ENCODE measurements around the gene MAGEA9. TPM values are rescaled to one million over a fixed set of nuclear protein-coding genes. Genes with fewer than 3 reads are reported as not detected.
"Not testable (repeated sequence)": the region's sequence is repeated elsewhere in the genome, so short reads cannot be mapped to it uniquely, and the experiment has no call there.

The MAGEA9 gene, protein sequence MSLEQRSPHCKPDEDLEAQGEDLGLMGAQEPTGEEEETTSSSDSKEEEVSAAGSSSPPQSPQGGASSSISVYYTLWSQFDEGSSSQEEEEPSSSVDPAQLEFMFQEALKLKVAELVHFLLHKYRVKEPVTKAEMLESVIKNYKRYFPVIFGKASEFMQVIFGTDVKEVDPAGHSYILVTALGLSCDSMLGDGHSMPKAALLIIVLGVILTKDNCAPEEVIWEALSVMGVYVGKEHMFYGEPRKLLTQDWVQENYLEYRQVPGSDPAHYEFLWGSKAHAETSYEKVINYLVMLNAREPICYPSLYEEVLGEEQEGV
- not detected in 2 replicates for total RNA-seq (2014; rRNA removed; shearing (Covaris generic))

DNA sequence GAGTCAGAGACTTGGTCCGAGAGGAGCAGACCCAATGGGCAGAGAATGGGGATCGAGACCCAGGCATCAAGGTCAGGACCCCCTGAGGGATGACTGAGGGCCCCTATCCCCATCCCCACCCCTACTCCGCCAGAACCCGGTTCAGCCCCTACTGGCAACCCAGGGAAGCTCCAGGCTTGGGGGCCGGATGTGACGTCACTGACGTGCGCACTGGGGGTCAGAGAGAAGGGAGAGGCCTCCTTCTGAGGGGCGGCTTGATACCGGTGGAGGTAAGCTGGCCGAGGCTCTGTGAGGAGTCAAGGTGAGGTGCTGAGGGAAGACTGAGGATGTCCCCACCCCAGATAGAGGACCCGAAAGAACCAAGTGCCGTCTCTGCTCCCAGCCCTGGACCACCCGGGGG is at the start of gene MAGEA9:
MAGEA9 (plus strand) TSS at position 204 of the 400 bp plus-strand sequence. CDS start 4,281 bp downstream, outside the sequence.
- H3K4me1 ChIP-seq (replicated peaks); H3K27ac ChIP-seq; DNase-seq (ENCODE audit: low read depth in 1 of 2, low spot score in 2 of 2); H3K9me3 ChIP-seq (replicated peaks); H3K27me3 ChIP-seq (replicated peaks); H3K36me3 ChIP-seq; H3K4me3 ChIP-seq: not testable (repeated sequence)

DNA sequence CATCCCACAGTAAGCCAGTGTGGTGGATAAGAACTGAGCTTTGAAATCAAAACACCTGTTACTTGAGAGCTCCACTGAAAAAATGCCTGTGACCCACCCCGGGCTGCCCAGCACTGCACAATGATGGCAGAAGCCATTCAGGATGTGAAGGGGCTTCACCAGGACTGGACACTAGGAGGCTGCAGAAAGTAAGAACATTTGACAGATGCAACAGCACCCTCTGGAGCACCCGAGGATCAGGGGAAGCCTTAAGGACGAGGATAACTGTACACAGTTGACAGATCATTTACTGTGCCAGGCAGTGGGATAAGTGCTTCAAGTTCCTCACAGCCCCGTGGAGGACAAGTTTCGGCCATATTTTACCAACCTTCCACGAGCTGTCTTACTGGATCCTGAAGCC is 39.5 kb upstream of the MAGEA9 start:
- not testable (repeated sequence) for DNase-seq (ENCODE audit: low read depth in 1 of 2, low spot score in 2 of 2); H3K36me3 ChIP-seq; H3K4me1 ChIP-seq (replicated peaks); H3K27me3 ChIP-seq (replicated peaks); H3K27ac ChIP-seq; H3K4me3 ChIP-seq; H3K9me3 ChIP-seq (replicated peaks)

DNA sequence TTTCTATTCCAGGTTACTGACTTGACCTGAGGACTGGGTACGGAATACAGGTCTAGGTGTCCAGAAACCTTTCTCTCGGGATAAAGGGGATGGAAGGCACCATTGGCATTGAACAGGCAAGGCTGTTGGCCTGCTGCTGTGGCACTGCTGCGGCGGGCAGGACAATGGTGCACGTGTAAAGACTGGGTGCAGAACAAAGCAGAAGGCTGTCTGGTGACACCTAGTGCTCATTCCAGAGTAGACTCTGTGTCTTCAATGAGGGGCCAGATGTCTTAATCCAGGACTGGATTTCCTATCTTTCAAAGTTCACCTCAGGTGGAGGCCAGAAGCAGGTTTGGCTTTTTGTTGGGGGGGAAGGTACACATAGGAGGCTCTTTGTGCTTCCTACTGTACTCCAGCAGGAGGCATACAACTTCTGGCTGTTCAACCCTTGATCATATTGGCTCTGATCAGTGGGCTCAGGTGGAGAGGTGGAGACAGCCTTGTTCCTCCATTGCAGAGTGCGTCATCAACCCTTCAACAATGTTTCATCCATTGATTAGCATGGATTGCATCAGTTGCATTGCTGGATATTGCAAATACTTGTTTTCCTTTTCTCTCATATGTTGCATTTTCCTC is 35.2 kb upstream of the MAGEA9 start:
- not testable (repeated sequence) for H3K4me1 ChIP-seq (replicated peaks); DNase-seq (ENCODE audit: low read depth in 1 of 2, low spot score in 2 of 2); H3K27ac ChIP-seq; H3K4me3 ChIP-seq; H3K36me3 ChIP-seq; H3K27me3 ChIP-seq (replicated peaks); H3K9me3 ChIP-seq (replicated peaks)

DNA sequence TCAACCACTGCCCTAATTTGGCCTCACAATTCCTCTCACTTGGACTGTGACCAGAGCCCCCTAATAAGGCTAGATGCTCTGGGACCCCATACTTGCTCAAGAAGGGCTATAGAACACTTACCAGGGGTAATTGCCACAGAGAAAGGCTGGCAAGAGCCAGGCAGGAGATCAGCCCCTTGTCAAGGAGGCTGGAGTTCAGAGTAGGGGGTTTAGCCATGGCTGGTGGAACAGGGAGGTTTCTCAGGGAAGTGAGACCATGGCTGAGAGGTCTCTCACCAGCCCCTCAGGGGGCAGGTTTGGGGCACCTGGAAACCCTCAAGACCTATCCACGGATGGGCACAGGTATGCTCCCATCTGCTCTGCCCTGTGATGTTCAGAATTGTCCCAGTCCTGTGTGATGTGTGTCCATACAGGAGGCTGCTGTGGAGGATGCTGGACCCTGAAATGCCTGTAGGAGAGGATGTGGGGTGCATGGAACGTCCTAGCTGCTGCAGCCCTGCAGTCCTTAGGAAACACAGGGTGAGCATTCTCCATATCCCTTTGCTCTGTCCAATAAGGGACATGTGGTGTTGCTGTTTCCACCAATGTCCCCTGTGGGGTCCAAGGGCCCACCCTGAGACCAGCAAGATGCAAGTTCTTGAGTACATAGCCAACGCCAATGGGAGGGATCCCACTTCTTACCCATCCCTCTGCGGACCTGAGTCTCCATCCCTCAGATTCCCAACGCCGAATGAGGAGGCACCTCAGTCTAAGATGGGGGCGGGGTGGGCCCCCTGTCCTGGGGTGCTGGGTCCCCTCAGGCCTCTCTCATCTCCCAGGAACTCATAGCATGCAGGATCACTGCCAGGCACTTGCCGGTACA is 24.3 kb upstream of the MAGEA9 start:
- DNase-seq (ENCODE audit: low read depth in 1 of 2, low spot score in 2 of 2) = no peak
- Histone ChIP-seq H3K4me3 (no peak overlapping the region), H3K27ac (no peak overlapping the region), H3K9me3 (replicated peaks) (no peaks in the 10 kb centered on the region), H3K4me1 (replicated peaks) (no peaks in the 10 kb centered on the region), H3K36me3 (no peaks in the 10 kb centered on the region), H3K27me3 (replicated peaks) (no peaks in the 10 kb centered on the region)

DNA sequence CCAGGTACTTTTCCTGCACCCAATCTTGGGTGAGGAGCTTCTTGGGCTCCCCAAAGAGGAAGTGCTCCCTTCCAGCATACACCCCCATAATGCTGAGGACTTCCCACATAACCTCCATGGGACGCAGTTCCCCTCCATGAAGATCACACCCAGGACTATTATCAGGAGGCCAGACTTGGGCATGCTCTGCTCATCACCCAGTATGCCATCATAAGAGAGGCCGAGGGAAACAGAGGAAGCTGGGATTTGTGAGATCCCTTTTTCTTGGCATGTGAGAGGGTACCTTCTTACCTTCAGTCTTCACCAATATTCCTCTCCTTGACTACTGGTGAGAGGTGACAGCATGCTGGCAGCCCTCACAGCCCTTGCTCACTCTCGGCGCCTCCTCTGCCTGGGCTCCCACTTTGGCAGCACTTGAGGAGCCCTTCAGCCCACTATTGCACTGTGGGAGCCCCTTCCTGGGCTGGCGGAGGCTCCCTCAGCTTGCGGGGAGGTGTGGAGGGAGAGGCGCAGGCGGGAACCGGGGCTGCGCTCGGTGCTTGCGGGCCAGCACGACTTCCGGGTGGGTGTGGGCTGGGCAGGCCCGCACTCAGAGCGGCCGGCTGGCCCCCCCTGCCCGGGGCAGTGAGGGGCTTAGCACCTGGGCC is 23.5 kb upstream of the MAGEA9 start:
- Histone ChIP-seq H3K27ac (no peak overlapping the region), H3K4me3 (no peak overlapping the region), H3K4me1 (replicated peaks) (no peaks in the 10 kb centered on the region), H3K9me3 (replicated peaks) (no peaks in the 10 kb centered on the region), H3K27me3 (replicated peaks) (no peaks in the 10 kb centered on the region), H3K36me3 (no peaks in the 10 kb centered on the region)
- DNase-seq (ENCODE audit: low read depth in 1 of 2, low spot score in 2 of 2) = no peak

DNA sequence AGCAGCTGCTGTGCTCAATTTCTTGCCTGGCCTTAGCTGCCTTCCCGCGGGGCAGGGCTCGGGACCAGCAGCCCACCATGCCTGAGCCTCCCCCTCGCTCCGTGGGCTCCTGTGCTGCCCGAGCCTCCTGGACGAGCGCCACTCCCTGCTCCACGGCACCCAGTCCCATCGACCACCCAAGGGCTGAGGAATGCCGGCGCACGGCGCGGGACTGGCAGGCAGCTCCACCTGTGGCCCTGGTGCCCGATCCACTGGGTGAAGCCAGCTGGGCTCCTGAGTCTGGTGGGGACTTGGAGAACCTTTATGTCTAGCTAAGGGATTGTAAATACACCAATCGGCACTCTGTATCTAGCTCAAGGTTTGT is 23.0 kb upstream of the MAGEA9 start:
- DNase-seq (ENCODE audit: low read depth in 1 of 2, low spot score in 2 of 2); H3K36me3 ChIP-seq; H3K4me3 ChIP-seq: not testable (repeated sequence)

DNA sequence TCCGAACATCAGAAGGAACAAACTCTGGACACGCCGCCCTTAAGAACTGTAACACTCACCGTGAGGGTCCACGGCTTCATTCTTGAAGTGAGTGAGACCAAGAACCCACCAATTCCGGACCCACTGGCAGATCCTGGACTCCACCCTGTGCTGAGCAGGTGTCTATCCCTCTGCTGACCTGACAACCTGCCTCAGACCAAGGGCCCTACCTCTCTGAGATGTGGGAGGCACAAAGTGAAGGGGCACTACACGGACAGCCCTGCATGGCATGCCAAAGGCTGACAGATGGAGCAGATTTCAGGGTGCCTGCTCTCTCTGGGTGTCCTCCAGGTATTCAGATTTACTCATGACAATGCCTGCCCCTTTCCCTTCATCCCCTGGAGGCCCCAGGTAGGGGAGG is 21.9 kb upstream of the MAGEA9 start:
- DNase-seq (ENCODE audit: low read depth in 1 of 2, low spot score in 2 of 2) = no peak
- no peaks in the 10 kb centered on the region for H3K4me1 ChIP-seq (replicated peaks)
- H3K27ac ChIP-seq = no peak overlapping the region
- H3K27me3 ChIP-seq (replicated peaks) = no peaks in the 10 kb centered on the region
- no peak overlapping the region for H3K4me3 ChIP-seq
- H3K36me3 ChIP-seq = no peaks in the 10 kb centered on the region
- no peaks in the 10 kb centered on the region for H3K9me3 ChIP-seq (replicated peaks)

More for the DNA sequence above, 23.0 kb upstream of the MAGEA9 start:
- H3K27me3 ChIP-seq (replicated peaks); H3K9me3 ChIP-seq (replicated peaks); H3K27ac ChIP-seq; H3K4me1 ChIP-seq (replicated peaks): not testable (repeated sequence)

DNA sequence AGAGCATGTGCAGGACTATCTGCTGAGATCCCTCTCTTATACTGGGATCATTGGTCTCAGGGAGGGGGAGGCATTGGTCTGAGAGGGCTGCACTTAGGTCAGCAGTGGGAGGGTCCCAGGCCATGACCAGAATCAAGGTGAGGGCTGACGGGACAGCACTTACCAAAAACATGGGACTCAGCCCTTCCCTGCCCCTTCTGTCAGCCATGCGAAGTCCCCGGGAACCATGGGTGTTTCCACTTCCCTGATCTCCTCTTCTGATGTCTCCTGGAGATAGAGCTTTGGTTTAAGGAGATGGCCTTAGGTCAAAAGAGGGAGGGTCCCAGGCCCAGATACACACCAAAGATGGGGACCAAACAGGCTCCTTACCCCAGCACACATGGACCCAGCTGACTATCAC is 20.8 kb upstream of the MAGEA9 start:
- Histone ChIP-seq H3K27me3 (replicated peaks) (no peaks in the 10 kb centered on the region), H3K9me3 (replicated peaks) (no peaks in the 10 kb centered on the region), H3K27ac (no peak overlapping the region), H3K4me3 (no peak overlapping the region), H3K4me1 (replicated peaks) (no peaks in the 10 kb centered on the region), H3K36me3 (no peaks in the 10 kb centered on the region)
- no peak for DNase-seq (ENCODE audit: low read depth in 1 of 2, low spot score in 2 of 2)

DNA sequence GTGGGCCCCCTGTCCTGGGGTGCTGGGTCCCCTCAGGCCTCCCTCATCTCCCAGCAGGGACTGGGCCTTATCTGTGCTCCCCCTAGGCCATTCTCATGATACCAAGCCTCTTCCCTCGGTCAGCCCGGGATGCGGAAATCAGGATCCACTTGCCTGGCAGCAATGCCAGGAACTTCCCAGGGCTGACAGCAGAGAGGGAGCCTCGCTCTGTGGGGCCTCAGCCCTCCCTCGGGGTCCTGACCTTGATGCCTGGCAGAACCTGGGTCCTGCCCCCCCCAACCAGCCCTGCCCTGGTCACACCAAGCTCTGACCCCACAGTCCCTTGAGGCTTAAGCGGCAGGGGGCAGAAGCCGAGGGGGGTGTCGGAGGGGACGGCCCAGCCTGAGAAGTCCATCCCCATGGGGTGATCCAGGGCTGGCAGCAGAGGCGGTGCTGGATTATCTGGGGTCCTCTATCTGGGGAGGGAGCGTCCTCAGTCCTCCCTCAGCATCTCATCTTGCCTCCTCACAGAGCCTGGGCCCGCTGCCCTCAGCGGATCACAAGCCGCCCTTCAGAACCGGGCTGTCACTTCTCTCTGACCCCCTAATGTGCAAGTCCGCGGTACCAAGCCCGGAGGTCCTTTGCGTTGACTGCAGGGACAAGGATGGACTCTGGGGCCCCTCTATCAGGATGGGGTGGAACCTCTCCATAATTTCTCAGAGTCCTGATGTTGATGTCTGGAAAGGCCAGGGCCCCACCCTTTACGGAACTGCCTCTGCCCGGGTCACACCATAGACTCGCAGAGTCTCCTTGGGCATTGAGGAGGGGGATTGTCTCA is 19.7 kb upstream of the MAGEA9 start:
- H3K27me3 ChIP-seq (replicated peaks); H3K27ac ChIP-seq; H3K4me3 ChIP-seq; DNase-seq (ENCODE audit: low read depth in 1 of 2, low spot score in 2 of 2); H3K36me3 ChIP-seq; H3K4me1 ChIP-seq (replicated peaks); H3K9me3 ChIP-seq (replicated peaks): not testable (repeated sequence)

DNA sequence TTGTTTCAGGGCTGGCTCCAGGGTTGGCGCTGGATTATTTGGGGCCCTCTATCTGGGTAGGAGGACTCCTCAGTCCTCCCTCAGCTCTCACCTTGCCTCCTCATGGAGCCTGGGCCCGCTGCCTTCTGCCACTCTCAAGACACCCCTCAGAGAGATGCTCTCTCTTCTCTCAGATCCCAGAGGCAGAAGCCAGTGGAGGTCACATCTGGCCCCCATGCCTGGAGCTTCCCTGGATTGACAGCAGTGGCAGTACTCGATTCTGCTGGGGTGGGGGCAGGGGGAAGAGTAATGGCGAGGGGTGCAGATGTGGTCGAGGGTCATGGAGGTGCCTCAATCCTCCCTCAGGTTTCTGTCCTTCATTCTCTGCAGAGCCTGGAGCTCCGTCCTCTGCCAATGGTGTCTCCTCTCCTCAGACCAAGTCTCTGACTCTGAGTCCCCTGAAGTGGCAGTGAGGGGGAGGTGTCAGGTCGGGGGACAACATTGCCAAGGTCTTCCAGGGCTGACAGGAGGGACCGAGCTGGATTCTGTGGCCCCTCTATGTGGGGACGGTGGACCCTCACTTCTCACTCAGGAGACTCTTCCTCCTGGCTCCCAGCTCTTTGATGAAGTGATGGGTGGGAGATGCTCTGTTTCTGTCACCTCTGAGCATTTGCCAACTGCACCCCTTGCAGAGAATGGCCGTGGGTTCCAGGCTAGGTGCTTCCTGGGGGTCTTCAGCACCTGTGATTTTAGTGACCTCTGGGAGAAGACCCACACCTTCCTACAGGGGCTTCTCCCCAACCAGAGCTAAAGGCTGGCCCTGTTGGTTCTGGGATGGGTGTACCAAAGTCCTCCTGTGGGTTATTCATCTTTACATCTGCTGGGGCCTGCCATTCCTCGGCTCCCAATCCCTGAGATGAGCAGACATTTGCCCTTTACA is 18.8 kb upstream of the MAGEA9 start:
- Histone ChIP-seq H3K9me3 (replicated peaks) (no peaks in the 10 kb centered on the region), H3K27ac (no peak overlapping the region), H3K4me1 (replicated peaks) (no peaks in the 10 kb centered on the region), H3K4me3 (no peak overlapping the region), H3K36me3 (no peaks in the 10 kb centered on the region), H3K27me3 (replicated peaks) (no peaks in the 10 kb centered on the region)
- DNase-seq (ENCODE audit: low read depth in 1 of 2, low spot score in 2 of 2) = no peak

DNA sequence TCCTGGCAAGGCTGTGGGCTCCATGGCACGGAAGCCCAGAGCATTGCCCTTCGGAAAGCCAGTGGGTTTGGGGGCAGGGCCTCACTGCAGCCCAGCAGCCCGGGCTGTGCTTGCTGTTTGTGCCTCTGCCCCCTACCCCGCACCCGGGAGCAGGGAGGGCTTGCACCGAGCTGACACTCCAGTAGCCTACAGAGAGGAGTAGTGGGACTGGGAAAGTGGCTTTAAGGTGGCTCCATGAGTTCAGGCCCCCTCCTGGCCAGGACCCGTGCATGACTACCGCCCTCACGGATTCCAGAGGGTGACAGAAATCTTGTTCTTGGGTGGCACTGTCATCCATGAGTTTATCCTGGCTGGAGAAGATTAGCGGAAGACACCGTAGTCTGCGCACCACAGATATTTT is 11.4 kb upstream of the MAGEA9 start:
- not testable (repeated sequence) for H3K4me3 ChIP-seq; DNase-seq (ENCODE audit: low read depth in 1 of 2, low spot score in 2 of 2); H3K4me1 ChIP-seq (replicated peaks); H3K36me3 ChIP-seq; H3K27me3 ChIP-seq (replicated peaks); H3K27ac ChIP-seq; H3K9me3 ChIP-seq (replicated peaks)

DNA sequence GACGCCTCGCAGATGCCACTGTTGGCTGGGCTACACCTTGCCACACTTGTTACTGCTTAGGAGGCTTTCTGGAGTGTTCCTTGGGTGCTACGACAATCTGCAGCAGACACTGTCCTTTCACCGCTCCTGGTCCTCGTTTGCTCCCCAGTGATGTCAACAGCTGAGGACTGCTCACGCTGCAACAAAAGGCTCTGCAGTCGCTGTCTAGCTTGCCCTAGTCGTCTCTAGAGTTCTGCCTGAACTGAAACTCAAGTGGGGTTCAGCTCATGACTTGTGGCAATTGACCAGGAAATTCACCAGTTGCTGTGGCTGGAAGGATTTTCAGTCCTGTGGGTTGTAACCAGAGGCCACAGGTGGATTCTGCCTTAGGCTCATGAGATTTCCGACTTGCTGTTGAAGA is 8.7 kb upstream of the MAGEA9 start:
- not testable (repeated sequence) for H3K9me3 ChIP-seq (replicated peaks); H3K36me3 ChIP-seq; H3K4me1 ChIP-seq (replicated peaks); H3K27ac ChIP-seq; H3K4me3 ChIP-seq; H3K27me3 ChIP-seq (replicated peaks); DNase-seq (ENCODE audit: low read depth in 1 of 2, low spot score in 2 of 2)
